ENCODE data around the gene SMARCB1. TPM values are rescaled to one million over a fixed set of nuclear protein-coding genes. Genes with fewer than 3 reads are reported as not detected.
A peak's percentile ranks its signal among the peaks of the same experiment; 100 is the strongest.

The SMARCB1 gene
- polyA plus RNA-seq, 1 of the 3 experiments (the other 2 are of a cell fraction): 215 TPM

GRCh38 chr22:23836281-23836680 is 49.5 kb downstream of the SMARCB1 start:
- H3K79me2 ChIP-seq (ENCODE audit: insufficient read depth): peaks cover 11% of the 10 kb centered on the region
- POLR2A ChIA-PET: interaction anchor here (2.2 kb wide), 1 partner anchor 8 kb away, joined by 6 read pairs; no protein-coding TSS in a partner anchor
- no peaks in the 10 kb centered on the region for H4K20me1 ChIP-seq (ENCODE audit: insufficient read depth)
- no peak overlapping the region for H2AFZ ChIP-seq (ENCODE audit: low read depth)
- no peak overlapping the region for H3K9ac ChIP-seq
- no peak overlapping the region for H3K4me2 ChIP-seq
- peaks cover 0 to 43% of the 10 kb centered on the region in 2 experiments for H3K36me3 ChIP-seq (replicated peaks in 1 of 2; ENCODE audit: control insufficient read depth in 1 of 2, insufficient read depth in 2 of 2, low read length in 1 of 2)
- no peaks in the 10 kb centered on the region for H3K9me2 ChIP-seq
- 100% methylated on average over 1 of the region's 5 CpGs for WGBS (ENCODE audit: low lambda C conversion rate)
- DNase-seq: peak; percentile 14
- CTCF ChIA-PET: interaction anchor here (1.1 to 2.6 kb wide), 3 partner anchors 12 to 68 kb away, joined by 3 to 15 read pairs (median 4); partner anchors contain the start of gene CHCHD10
- TF ChIP-seq EZH2phosphoT487 (IDR thresholded peaks at IDR 0.05; ENCODE audit: borderline replicate concordance, low read depth): no peak
- H3F3A ChIP-seq (replicated peaks; ENCODE audit: insufficient read depth): no peaks in the 10 kb centered on the region
- no peak overlapping the region; a peak in 1 of 4 replicates for H3K27ac ChIP-seq (ENCODE audit: low read depth in 2 of 2, low read length in 1 of 2)
- no peak overlapping the region for H3K4me3 ChIP-seq (ENCODE audit: low read depth in 2 of 2, low read length in 1 of 2)
- peaks cover 0 to 46% of the 10 kb centered on the region in 2 experiments; a peak in 2 of 4 replicates for H3K4me1 ChIP-seq (ENCODE audit: control insufficient read depth in 1 of 2, insufficient read depth in 2 of 2, low read depth in 1 of 2, low read length in 1 of 2)
- H3K9me3 ChIP-seq: no peaks in the 10 kb centered on the region
- no peaks in the 10 kb centered on the region for H3K27me3 ChIP-seq (ENCODE audit: insufficient read depth)

- no peak overlapping the region for H2AFZ ChIP-seq (ENCODE audit: low read depth)
- H3K79me2 ChIP-seq (ENCODE audit: insufficient read depth): peaks cover 5% of the 10 kb centered on the region
- H3K27ac ChIP-seq (ENCODE audit: low read depth in 2 of 2, low read length in 1 of 2): no peak overlapping the region
- TF ChIP-seq FOXM1 (IDR thresholded peaks at IDR 0.05; ENCODE audit: low read depth) (no peak), RAD21 (IDR thresholded peaks at IDR 0.05; ENCODE audit: low read length) (no peak), CHD2 (IDR thresholded peaks at IDR 0.05; ENCODE audit: low read length, partially characterized antibody) (no peak), USF1 (IDR thresholded peaks at IDR 0.05; ENCODE audit: borderline replicate concordance, low read depth) (no peak), EZH2phosphoT487 (IDR thresholded peaks at IDR 0.05; ENCODE audit: borderline replicate concordance, low read depth) (no peak), FOXJ3 (CRISPR knock-in tag; IDR thresholded peaks at IDR 0.05) (no peak), SMC3 (IDR thresholded peaks at IDR 0.05; ENCODE audit: low read depth, low read length) (no peak), GABPA (IDR thresholded peaks at IDR 0.05; ENCODE audit: low read depth) (no peak), CTCF (IDR thresholded peaks at IDR 0.05) (no peak), RCOR1 (IDR thresholded peaks at IDR 0.05; ENCODE audit: low read length) (no peak), RXRA (IDR thresholded peaks at IDR 0.05; ENCODE audit: borderline replicate concordance, low read depth) (no peak), MEF2A (IDR thresholded peaks at IDR 0.05; ENCODE audit: borderline replicate concordance, low read depth) (no peak), USF2 (IDR thresholded peaks at IDR 0.05; ENCODE audit: borderline replicate concordance, low read depth, low read length) (no peak), SIN3A (IDR thresholded peaks at IDR 0.05; ENCODE audit: borderline replicate concordance, low read depth, low read length) (no peak), MAX (IDR thresholded peaks at IDR 0.05; ENCODE audit: low read depth) (no peak), GATA2 (CRISPR knock-in tag; IDR thresholded peaks at IDR 0.05) (no peak), EP300 (IDR thresholded peaks at IDR 0.05; ENCODE audit: borderline replicate concordance in 1 of 2, low read depth in 1 of 2, low read length in 1 of 2) (no peak), YY1 (IDR thresholded peaks at IDR 0.05; ENCODE audit: low read depth) (no peak), NRF1 (IDR thresholded peaks at IDR 0.05; ENCODE audit: low read depth, low read length) (no peak)
- peaks cover 0 to 42% of the 10 kb centered on the region in 2 experiments; a peak in 2 of 4 replicates for H3K4me1 ChIP-seq (ENCODE audit: control insufficient read depth in 1 of 2, insufficient read depth in 2 of 2, low read depth in 1 of 2, low read length in 1 of 2)
- CTCF ChIA-PET: interaction anchor here (1.1 to 1.4 kb wide), 2 partner anchors 11 to 69 kb away, joined by 3 to 4 read pairs; partner anchors contain the start of gene CHCHD10
- H3F3A ChIP-seq (replicated peaks; ENCODE audit: insufficient read depth): no peaks in the 10 kb centered on the region
- 97% methylated on average over 7 of the region's 12 CpGs for WGBS (ENCODE audit: low lambda C conversion rate)
- H3K36me3 ChIP-seq (replicated peaks in 1 of 2; ENCODE audit: control insufficient read depth in 1 of 2, insufficient read depth in 2 of 2, low read length in 1 of 2): peaks cover 0 to 40% of the 10 kb centered on the region in 2 experiments
- no peaks in the 10 kb centered on the region for H4K20me1 ChIP-seq (ENCODE audit: insufficient read depth)
- POLR2A ChIA-PET: interaction anchor here (0.7 to 2.2 kb wide), 2 partner anchors 8 to 10 kb away, joined by 3 to 6 read pairs; no protein-coding TSS in a partner anchor
- no peaks in the 10 kb centered on the region for H3K27me3 ChIP-seq (ENCODE audit: insufficient read depth)
- no peak overlapping the region for H3K4me2 ChIP-seq
- H3K9me3 ChIP-seq: no peaks in the 10 kb centered on the region
- H3K4me3 ChIP-seq (ENCODE audit: low read depth in 2 of 2, low read length in 1 of 2): no peak overlapping the region
- H3K9ac ChIP-seq: no peak overlapping the region
- peak; percentile 23 for DNase-seq
- no peaks in the 10 kb centered on the region for H3K9me2 ChIP-seq
Measured at GRCh38 chr22:23836692-23837495, 50.1 kb downstream of the SMARCB1 start.

All from SK-N-SH (cell line).